GM13976 (cell line): Measurements from ENCODE around the gene MYMX.

Source experiments
- DNase-seq: peaks from one replicate; pipeline ENCODE4 v3.0.0; 2012; ENCODE audit warnings: low spot score
- CTCF ChIP-seq: IDR thresholded peaks from 2 replicates; pipeline ENCODE4 v1.5.1; 2012; ENCODE audit warnings: borderline replicate concordance, mild to moderate bottlenecking; ENCODE audit not compliant: insufficient read depth; ENCODE audit errors: extremely low read depth, missing control alignments, control extremely low read depth
- in situ Hi-C: fragments of 300-500 bp; cut with MboI; formaldehyde crosslinking; loops from one replicate; pipeline ENCODE4 v1.12.0; 2022; ENCODE audit warnings: low sequenced_read_pairs, mixed read lengths, inconsistent platforms; ENCODE audit not compliant: unreplicated experiment

MYMX gene

GRCh38 chr6:44262467-44263353 is 46.0 kb downstream of the MYMX start:
- no peak for DNase-seq
- TF ChIP-seq CTCF: no peak
- in situ Hi-C loops: no loop called here

DNA sequence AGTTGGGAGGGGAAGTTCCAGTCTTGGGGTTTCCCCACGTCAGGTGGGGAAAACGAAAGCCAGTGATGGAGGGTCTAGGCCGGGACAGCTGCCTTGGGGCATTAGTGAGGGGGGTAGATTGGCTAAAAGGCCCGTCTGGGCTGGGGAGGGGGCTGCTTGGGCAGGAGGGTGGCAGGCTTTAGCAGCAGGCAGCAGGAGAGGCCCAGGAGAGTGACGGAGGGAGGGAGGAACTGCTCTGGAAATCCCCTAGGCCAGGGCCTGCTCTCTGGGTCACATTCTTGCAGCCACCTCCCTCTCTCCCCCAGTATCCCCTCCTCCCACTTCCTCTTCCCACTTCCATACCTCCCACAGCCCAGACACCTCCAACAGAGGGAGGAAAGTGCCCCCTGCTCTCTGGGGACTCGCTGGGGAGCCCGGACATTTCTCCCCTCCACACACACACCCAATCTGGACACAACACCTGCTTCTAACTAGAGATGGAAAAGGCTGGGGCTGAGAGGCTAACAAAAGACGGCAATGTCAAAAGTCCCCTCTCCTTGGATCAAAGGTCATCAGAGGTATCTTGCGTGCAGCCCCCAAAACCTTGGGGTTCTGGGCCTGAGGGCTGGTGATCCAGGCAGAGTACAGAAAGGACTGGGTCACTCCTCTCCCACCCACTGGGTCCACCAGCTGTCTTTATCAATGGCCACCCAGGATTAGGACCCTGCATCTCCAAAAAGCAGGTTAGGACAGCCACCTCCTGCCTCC is 46.8 kb downstream of the MYMX start:
- in situ Hi-C loops: no loop called here
- peak; percentile 73 for DNase-seq

DNA sequence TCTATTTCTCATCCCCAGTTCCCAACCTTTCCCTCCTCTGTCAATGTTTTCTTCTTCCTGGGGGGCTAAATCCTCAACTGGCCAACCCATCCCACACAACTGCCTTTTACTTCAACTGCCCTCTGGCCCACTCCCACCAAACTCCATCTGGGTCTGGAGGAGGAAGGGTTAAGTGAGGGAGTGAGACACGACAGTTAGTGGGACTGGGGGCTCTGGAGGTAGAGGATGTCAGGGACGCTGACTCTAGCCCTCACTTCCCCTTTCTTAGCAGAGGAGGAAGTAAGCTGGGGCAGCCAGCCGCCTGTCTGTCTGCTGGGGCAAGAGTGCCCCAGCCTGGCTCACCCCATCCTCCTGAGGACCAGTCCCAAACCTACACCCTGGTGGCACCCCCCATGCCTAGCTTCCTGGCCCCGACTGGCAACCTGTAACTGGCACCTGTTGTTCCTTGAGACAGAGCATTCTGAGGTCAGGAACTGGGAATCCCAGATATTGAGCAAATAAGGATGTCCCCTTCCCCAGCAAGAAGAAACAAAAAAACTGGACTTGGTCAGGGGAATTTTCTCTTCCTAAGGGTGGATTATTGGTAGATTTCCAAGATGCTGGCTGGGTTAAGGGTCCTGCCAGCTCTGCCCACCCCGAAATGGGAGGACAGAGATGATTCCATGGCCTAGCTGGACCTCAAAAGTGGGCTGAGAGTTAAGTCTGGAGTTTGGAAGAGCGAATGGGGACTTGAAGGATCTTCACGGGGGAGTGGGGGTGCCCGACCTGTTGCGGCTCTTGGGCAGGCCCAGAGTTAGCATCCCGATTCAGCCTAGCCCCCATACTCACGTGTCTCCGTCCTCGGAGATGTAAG is 47.7 kb downstream of the MYMX start:
- peak; percentile 70 for DNase-seq
- in situ Hi-C loops: no loop called here
- TF ChIP-seq CTCF: no peak

More for the DNA sequence above, 46.8 kb downstream of the MYMX start:
- TF ChIP-seq CTCF: no peak

- peak; percentile 95 for DNase-seq
- TF ChIP-seq CTCF: peak; percentile 68
- in situ Hi-C loops: no loop called here
Measured at GRCh38 chr6:44265007-44265721, 48.4 kb downstream of the MYMX start, which contains the start of gene NFKBIE. NFKBIE (minus strand) TSS chr6:44265551; CDS start chr6:44265346, 205 bp downstream.

DNA sequence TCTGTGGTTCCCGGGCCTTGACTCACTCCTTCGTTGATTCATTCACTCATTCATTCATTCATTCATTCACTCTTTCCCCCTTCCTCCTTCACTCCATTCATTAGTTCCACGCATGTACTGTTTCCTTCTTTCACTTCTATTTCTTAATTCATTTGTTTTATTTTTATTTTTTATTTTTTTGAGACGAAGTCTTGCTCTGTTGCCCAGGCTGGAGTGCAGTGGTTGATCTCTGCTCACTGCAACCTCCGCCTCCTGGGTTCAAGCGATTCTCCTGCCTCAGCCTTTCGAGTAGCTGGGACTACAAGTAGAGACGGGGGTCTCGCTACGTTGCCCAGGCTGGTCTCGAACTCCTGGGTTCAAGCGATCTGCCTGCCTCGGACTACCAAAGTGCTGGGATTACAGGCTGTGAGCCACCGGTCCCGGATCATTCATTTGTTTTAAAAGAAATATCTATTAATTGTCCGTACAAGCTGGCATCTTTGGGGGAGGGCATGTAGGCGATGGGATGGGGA is 49.1 kb downstream of the MYMX start:
- TF ChIP-seq CTCF: no peak
- no peak for DNase-seq
- in situ Hi-C loops: no loop called here
